CD4-positive, alpha-beta T cell (primary cell): ENCODE data around the gene IGF2BP3. TPM values are rescaled to one million over a fixed set of nuclear protein-coding genes. Genes with fewer than 3 reads are reported as not detected.

Experiments
- ATAC-seq: fragments of 200-7000 bp; cut with Tn5 transposase; one replicate; pipeline ENCODE4 v1.10.0; 2022; ENCODE audit warnings: mild to moderate bottlenecking; ENCODE audit not compliant: poor library complexity
- CTCF ChIA-PET: fragments of 350-600 bp; sonication (Branson Sonifier 250); formaldehyde crosslinking; loops from one replicate; lab custom pipeline; 2021; ENCODE audit warnings: antibody characterized with exemption, inconsistent platforms; lab: Charles Lee
- POLR2A ChIA-PET: fragments of 350-600 bp; sonication (Branson Sonifier 250); formaldehyde crosslinking; loops from one replicate; lab custom pipeline; 2021; ENCODE audit warnings: antibody characterized with exemption, inconsistent platforms; lab: Charles Lee
- DNase-seq, 14 experiments: peaks; one replicate each; pipeline ENCODE4 v3.0.0-alpha.2; 2013 to 2020; ENCODE audit warnings: mixed read lengths in 2 of 14
- H3K27ac ChIP-seq, 2 donors: one replicate each; pipeline versions ENCODE4 v1.5.1 to v1.7.0; 2013; ENCODE audit warnings: low read length in 2 of 2, low read depth in 1 of 2, mild to moderate bottlenecking in 1 of 2
- H3K27me3 ChIP-seq, 2 experiments: 1 replicate in 1 of 2; 2 replicates in 1 of 2; pipeline versions ENCODE4 v1.6.1 to v1.7.0; 2013; ENCODE audit warnings: low read length in 2 of 2, control low read depth in 1 of 2, mild to moderate bottlenecking in 1 of 2, moderate library complexity in 1 of 2; ENCODE audit not compliant: insufficient read depth in 2 of 2, control insufficient read depth in 1 of 2
- H3K36me3 ChIP-seq: one replicate; pipeline ENCODE4 v1.6.1; 2013; ENCODE audit warnings: low read length, control low read depth; ENCODE audit not compliant: insufficient read depth
- H3K4me1 ChIP-seq: one replicate; pipeline ENCODE4 v1.6.1; 2013; ENCODE audit warnings: low read length, control low read depth; ENCODE audit not compliant: insufficient read depth
- H3K4me3 ChIP-seq: one replicate; pipeline ENCODE4 v1.5.1; 2013; ENCODE audit warnings: mild to moderate bottlenecking, low read length, moderate library complexity
- H3K9me3 ChIP-seq, 2 experiments: 1 replicate in 1 of 2; 2 replicates in 1 of 2; pipeline versions ENCODE4 v1.6.1 to v1.7.0; 2013; ENCODE audit warnings: low read length in 2 of 2, mild to moderate bottlenecking in 2 of 2, control low read depth in 1 of 2, moderate library complexity in 1 of 2; ENCODE audit not compliant: control insufficient read depth in 1 of 2, insufficient read depth in 1 of 2
- H3K27ac Mint-ChIP-seq: one replicate; pipeline ENCODE4 v1.8.0; 2020; ENCODE audit warnings: mixed read lengths
- H3K27me3 Mint-ChIP-seq: one replicate; pipeline ENCODE4 v1.8.0; 2021; ENCODE audit warnings: mixed read lengths
- H3K36me3 Mint-ChIP-seq: one replicate; pipeline ENCODE4 v1.8.0; 2021; ENCODE audit warnings: low read depth, mixed read lengths
- H3K4me1 Mint-ChIP-seq: one replicate; pipeline ENCODE4 v1.8.0; 2021; ENCODE audit warnings: low read depth, mixed read lengths
- H3K4me3 Mint-ChIP-seq: one replicate; pipeline ENCODE4 v1.8.0; 2020; ENCODE audit warnings: mild to moderate bottlenecking, mixed read lengths
- H3K9me3 Mint-ChIP-seq: one replicate; pipeline ENCODE4 v1.8.0; 2020; ENCODE audit warnings: mixed read lengths
- intact Hi-C, 2 experiments: fragments of 100-400 bp; cut with DNase I in 1 of 2; cut with micrococcal nuclease in 1 of 2; formaldehyde crosslinking; loops; one replicate each; pipeline versions ENCODE4 v1.15.1 to v1.9.0; 2023 to 2025; cut with DNase I, micrococcal nuclease
- total RNA-seq, 174 experiments: library from RNA in 2 of 174; stranded (reverse) in 2 of 174; gene quantifications; one replicate each; pipeline ENCODE4 v1.2.3 and lab custom pipeline; 2021 to 2026
- TF ChIP-seq, protein P1 (sequence below): fragments of 200-600 bp; IDR thresholded peaks from one replicate; pipeline ENCODE4 v1.8.0; 2022; ENCODE audit warnings: antibody characterized with exemption, mild to moderate bottlenecking

Gene IGF2BP3
- total RNA-seq, 2 experiments from 2014 or later, result not detected

DNA sequence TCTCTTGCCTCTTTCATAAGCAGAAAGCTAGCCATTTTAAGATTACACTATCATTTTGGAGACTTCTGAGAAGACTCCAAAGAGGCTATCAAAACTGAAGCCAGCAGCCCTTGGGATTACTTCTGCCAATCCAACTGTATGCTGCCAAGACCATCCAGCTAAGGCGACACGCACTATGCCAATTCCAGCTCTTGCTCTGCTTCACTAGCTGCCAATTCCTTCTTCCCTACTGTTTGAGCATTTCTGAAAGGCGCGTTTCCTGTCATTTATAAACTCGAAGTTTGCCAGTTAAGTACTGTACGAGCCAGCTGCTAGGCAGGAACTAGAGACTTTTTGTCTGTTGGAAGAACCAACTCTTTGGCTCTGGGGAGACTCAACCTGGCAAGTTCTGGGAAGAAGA is 134.7 kb downstream of the IGF2BP3 start:
- DNase-seq (no peak), ATAC-seq (no peak)
- Mint-ChIP-seq H3K27ac (no peak overlapping the region), H3K27me3 (peaks cover 9% of the 10 kb centered on the region), H3K4me1 (no peaks in the 10 kb centered on the region), H3K9me3 (no peaks in the 10 kb centered on the region), H3K36me3 (no peaks in the 10 kb centered on the region), H3K4me3 (no peak overlapping the region)
- no peak overlapping the region for H3K4me3 ChIP-seq
- POLR2A ChIA-PET, result interaction anchor here (0.6 to 0.8 kb wide), 2 partner anchors 10 to 184 kb away, joined by 3 to 5 read pairs; no protein-coding TSS in a partner anchor
- no peaks in the 10 kb centered on the region for H3K9me3 ChIP-seq
- H3K27me3 ChIP-seq, result peaks cover 0 to 4% of the 10 kb centered on the region in 2 experiments
- no peaks in the 10 kb centered on the region for H3K36me3 ChIP-seq
- intact Hi-C loops, result no loop called here
- no peaks in the 10 kb centered on the region for H3K4me1 ChIP-seq
- no peak overlapping the region for H3K27ac ChIP-seq
- CTCF ChIA-PET, result no interaction called here
- TF ChIP-seq, protein P1, sequence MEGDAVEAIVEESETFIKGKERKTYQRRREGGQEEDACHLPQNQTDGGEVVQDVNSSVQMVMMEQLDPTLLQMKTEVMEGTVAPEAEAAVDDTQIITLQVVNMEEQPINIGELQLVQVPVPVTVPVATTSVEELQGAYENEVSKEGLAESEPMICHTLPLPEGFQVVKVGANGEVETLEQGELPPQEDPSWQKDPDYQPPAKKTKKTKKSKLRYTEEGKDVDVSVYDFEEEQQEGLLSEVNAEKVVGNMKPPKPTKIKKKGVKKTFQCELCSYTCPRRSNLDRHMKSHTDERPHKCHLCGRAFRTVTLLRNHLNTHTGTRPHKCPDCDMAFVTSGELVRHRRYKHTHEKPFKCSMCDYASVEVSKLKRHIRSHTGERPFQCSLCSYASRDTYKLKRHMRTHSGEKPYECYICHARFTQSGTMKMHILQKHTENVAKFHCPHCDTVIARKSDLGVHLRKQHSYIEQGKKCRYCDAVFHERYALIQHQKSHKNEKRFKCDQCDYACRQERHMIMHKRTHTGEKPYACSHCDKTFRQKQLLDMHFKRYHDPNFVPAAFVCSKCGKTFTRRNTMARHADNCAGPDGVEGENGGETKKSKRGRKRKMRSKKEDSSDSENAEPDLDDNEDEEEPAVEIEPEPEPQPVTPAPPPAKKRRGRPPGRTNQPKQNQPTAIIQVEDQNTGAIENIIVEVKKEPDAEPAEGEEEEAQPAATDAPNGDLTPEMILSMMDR, result no peak

DNA sequence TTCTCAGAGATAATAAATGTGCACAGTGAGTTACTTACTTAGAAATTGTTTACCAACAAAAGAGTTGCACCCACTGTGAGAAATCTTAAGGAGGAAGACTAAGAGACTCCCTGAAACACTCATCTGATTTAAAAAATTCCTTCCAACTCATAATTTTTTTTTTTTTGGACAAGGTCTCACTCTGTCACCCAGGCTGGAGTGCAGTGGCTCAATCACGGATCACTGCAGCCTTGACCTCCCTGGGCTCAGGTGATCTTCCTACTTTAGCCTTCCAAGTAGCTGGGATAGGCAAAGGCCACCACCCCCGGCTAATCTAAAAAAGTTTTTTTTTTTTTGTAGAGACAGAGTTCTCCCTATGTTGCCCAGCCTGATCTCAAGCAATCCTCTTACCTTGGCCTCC is 135.2 kb downstream of the IGF2BP3 start:
- DNase-seq (no peak), ATAC-seq (no peak)
- Mint-ChIP-seq H3K4me3 (no peak overlapping the region), H3K27ac (no peak overlapping the region), H3K36me3 (no peaks in the 10 kb centered on the region), H3K9me3 (no peaks in the 10 kb centered on the region), H3K27me3 (peaks cover 9% of the 10 kb centered on the region), H3K4me1 (no peaks in the 10 kb centered on the region)
- intact Hi-C loops, result no loop called here
- Histone ChIP-seq H3K4me1 (no peaks in the 10 kb centered on the region), H3K9me3 (no peaks in the 10 kb centered on the region), H3K4me3 (no peak overlapping the region), H3K27me3 (peaks cover 0 to 4% of the 10 kb centered on the region in 2 experiments), H3K27ac (no peak overlapping the region), H3K36me3 (no peaks in the 10 kb centered on the region)
- TF ChIP-seq, protein P1, result no peak
- ChIA-PET CTCF (interaction anchor here (0.6 kb wide), 1 partner anchor 62 kb away, joined by 3 read pairs; no protein-coding TSS in a partner anchor), POLR2A (interaction anchor here (0.8 to 1.5 kb wide), 2 partner anchors 11 to 23 kb away, joined by 3 read pairs; no protein-coding TSS in a partner anchor)

DNA sequence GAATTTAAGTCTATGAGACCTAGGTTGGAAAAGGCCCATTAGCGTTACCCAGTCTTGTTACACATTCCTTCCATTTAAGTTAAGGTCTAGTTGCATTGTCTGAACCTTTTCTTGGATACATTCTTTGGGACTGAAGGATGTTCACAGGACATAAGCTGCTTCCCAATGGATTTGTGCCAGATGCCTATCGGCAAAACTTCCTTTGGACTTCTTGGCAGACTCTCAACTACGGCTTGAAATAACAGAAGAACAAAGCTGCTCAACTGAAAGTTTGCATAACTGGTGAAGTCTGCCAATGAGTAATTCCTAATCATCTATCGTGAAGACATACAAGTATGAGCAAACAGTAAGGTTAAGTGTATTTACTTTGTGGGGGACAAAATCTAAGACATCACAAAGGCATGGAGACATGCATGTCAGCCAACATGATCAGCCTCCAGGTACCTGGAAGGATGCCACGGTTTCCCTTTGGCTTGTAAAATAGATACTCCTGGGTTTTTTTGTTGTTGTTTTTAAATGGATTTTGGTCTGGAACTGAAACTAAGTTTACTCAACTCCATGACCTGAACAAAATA is 135.7 kb downstream of the IGF2BP3 start:
- intact Hi-C loops, result no loop called here
- TF ChIP-seq, protein P1, result no peak
- Mint-ChIP-seq H3K9me3 (no peaks in the 10 kb centered on the region), H3K27me3 (peaks cover 9% of the 10 kb centered on the region), H3K4me3 (no peak overlapping the region), H3K27ac (no peak overlapping the region), H3K4me1 (no peaks in the 10 kb centered on the region), H3K36me3 (no peaks in the 10 kb centered on the region)
- no peak for ATAC-seq
- H3K36me3 ChIP-seq, result no peaks in the 10 kb centered on the region
- no peaks in the 10 kb centered on the region for H3K4me1 ChIP-seq
- no peak for DNase-seq
- POLR2A ChIA-PET, result interaction anchor here (1.5 kb wide), 1 partner anchor 23 kb away, joined by 3 read pairs; no protein-coding TSS in a partner anchor
- CTCF ChIA-PET, result interaction anchor here (0.6 kb wide), 1 partner anchor 62 kb away, joined by 3 read pairs; no protein-coding TSS in a partner anchor
- no peaks in the 10 kb centered on the region for H3K9me3 ChIP-seq
- peaks cover 0 to 4% of the 10 kb centered on the region in 2 experiments for H3K27me3 ChIP-seq
- no peak overlapping the region for H3K4me3 ChIP-seq
- no peak overlapping the region for H3K27ac ChIP-seq
